MM.1S (cell line): ENCODE data around the gene WNK1.

ENCODE experiments used
- EZH2 ChIP-seq: fragments of 300-600 bp; sonication (generic); optimal IDR thresholded peaks from 2 replicates; pipeline ENCODE3; 2017; ENCODE audit warnings: low read depth, mild to moderate bottlenecking, antibody characterized with exemption, low read length, mixed read lengths
- TF ChIP-seq, protein P1 (sequence below): fragments of 300-600 bp; sonication (generic); IDR thresholded peaks from 2 replicates; pipeline ENCODE4 v1.5.1; 2016; ENCODE audit warnings: antibody characterized with exemption, low read length, mixed read lengths

DNA sequence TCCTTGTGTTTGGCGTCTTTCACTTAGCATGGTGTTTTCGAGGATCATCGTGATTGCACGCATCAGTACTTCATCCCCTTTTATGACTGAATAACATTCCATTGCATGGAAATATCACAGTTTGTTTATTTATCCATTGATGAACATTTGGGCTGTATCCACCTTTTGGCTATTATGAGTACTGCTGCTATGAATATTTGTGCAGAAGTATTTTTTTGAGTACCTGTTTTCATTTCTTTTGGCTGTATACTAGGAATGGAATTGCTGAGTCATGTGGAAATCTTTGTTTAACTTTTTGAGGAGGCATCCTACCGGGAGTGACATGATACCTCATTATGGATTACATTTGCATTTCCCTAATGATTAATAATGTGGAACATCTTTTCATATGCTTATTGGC, 66.4 kb downstream of the WNK1 start:
- TF ChIP-seq, protein P1, sequence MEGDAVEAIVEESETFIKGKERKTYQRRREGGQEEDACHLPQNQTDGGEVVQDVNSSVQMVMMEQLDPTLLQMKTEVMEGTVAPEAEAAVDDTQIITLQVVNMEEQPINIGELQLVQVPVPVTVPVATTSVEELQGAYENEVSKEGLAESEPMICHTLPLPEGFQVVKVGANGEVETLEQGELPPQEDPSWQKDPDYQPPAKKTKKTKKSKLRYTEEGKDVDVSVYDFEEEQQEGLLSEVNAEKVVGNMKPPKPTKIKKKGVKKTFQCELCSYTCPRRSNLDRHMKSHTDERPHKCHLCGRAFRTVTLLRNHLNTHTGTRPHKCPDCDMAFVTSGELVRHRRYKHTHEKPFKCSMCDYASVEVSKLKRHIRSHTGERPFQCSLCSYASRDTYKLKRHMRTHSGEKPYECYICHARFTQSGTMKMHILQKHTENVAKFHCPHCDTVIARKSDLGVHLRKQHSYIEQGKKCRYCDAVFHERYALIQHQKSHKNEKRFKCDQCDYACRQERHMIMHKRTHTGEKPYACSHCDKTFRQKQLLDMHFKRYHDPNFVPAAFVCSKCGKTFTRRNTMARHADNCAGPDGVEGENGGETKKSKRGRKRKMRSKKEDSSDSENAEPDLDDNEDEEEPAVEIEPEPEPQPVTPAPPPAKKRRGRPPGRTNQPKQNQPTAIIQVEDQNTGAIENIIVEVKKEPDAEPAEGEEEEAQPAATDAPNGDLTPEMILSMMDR = no peak
- no peak for TF ChIP-seq EZH2
